Neuronal stem cell (in vitro differentiated cells): ENCODE results near the gene LCOR.
"Not testable (repeated sequence)": the region's sequence is repeated elsewhere in the genome, so short reads cannot be mapped to it uniquely, and the experiment has no call there.

ENCODE experiments used
- DNase-seq: peaks from one replicate; pipeline ENCODE4 v3.0.0-alpha.2; 2013; ENCODE audit warnings: low spot score
- H2AFZ ChIP-seq: one replicate; pipeline ENCODE4 v1.6.1; 2013; ENCODE audit warnings: mild to moderate bottlenecking, low read length, inconsistent platforms
- H2AK5ac ChIP-seq: 2 replicates; pipeline ENCODE4 v1.6.1; 2013; ENCODE audit warnings: low read depth, mild to moderate bottlenecking, inconsistent platforms, low read length, moderate library complexity, mixed read lengths
- H2BK120ac ChIP-seq: 2 replicates; pipeline ENCODE4 v1.6.1; 2013; ENCODE audit warnings: low read depth, mild to moderate bottlenecking, inconsistent platforms, low read length, moderate library complexity, mixed read lengths
- H2BK12ac ChIP-seq: one replicate; pipeline ENCODE4 v1.6.1; 2013; ENCODE audit warnings: low read length, inconsistent platforms
- H2BK15ac ChIP-seq: 2 replicates; pipeline ENCODE4 v1.6.1; 2013; ENCODE audit warnings: mild to moderate bottlenecking, low read length, inconsistent platforms, mixed read lengths
- H2BK5ac ChIP-seq: one replicate; pipeline ENCODE4 v1.6.1; 2013; ENCODE audit warnings: inconsistent platforms, mild to moderate bottlenecking, low read length, moderate library complexity
- H3K14ac ChIP-seq: one replicate; pipeline ENCODE4 v1.6.1; 2013; ENCODE audit warnings: low read length, inconsistent platforms
- H3K18ac ChIP-seq: 2 replicates; pipeline ENCODE4 v1.6.1; 2013; ENCODE audit warnings: low read length, inconsistent platforms
- H3K23ac ChIP-seq: 2 replicates; pipeline ENCODE4 v1.6.1; 2013; ENCODE audit warnings: low read depth, mild to moderate bottlenecking, mixed read lengths, low read length, inconsistent platforms; ENCODE audit not compliant: poor library complexity
- H3K27ac ChIP-seq: replicated peaks from 3 replicates; pipeline ENCODE4 v1.5.1; 2013; ENCODE audit warnings: low read length, inconsistent platforms
- H3K27me3 ChIP-seq, 3 experiments: 2 replicates each; pipeline ENCODE4 v1.6.1; 2013; ENCODE audit warnings: low read length in 3 of 3, mild to moderate bottlenecking in 2 of 3, inconsistent platforms in 1 of 3, low read depth in 1 of 3, mixed read lengths in 1 of 3, moderate library complexity in 1 of 3; ENCODE audit not compliant: control insufficient read depth in 3 of 3, insufficient read depth in 3 of 3
- H3K36me3 ChIP-seq, 2 donors: replicated peaks in 1 of 2; 2 replicates each; pipeline ENCODE4 v1.6.1; 2013; ENCODE audit warnings: low read length in 2 of 2; ENCODE audit not compliant: control insufficient read depth in 2 of 2, insufficient read depth in 2 of 2
- H3K4ac ChIP-seq: 2 replicates; pipeline ENCODE4 v1.6.1; 2013; ENCODE audit warnings: inconsistent platforms, mild to moderate bottlenecking, low read length, moderate library complexity
- H3K4me1 ChIP-seq, 2 donors: 1 replicate in 1 of 2; 2 replicates in 1 of 2; pipeline ENCODE4 v1.6.1; 2013; ENCODE audit warnings: low read length in 2 of 2, low read depth in 1 of 2; ENCODE audit not compliant: control insufficient read depth in 2 of 2, insufficient read depth in 1 of 2
- H3K4me2 ChIP-seq: one replicate; pipeline ENCODE4 v1.6.1; 2013; ENCODE audit warnings: mild to moderate bottlenecking, low read length, inconsistent platforms; ENCODE audit not compliant: insufficient read depth, poor library complexity, severe bottlenecking
- H3K4me3 ChIP-seq, 2 donors: 2 replicates each; pipeline ENCODE4 v1.5.1; 2013; ENCODE audit warnings: low read length in 2 of 2, mild to moderate bottlenecking in 2 of 2, inconsistent platforms in 1 of 2, moderate library complexity in 1 of 2
- H3K79me1 ChIP-seq: one replicate; pipeline ENCODE4 v1.6.1; 2013; ENCODE audit warnings: low read depth, mild to moderate bottlenecking, inconsistent platforms, low read length, moderate library complexity
- H3K9ac ChIP-seq: one replicate; pipeline ENCODE4 v1.6.1; 2013; ENCODE audit warnings: mild to moderate bottlenecking, low read depth, low read length, inconsistent platforms; ENCODE audit not compliant: poor library complexity
- H3K9me3 ChIP-seq, 2 donors: replicated peaks in 1 of 2; 2 replicates each; pipeline versions ENCODE3 to v1.6.1; 2013; ENCODE audit warnings: low read length in 2 of 2, mild to moderate bottlenecking in 2 of 2, inconsistent platforms in 1 of 2, low read depth in 1 of 2, mixed read lengths in 1 of 2, moderate library complexity in 1 of 2; ENCODE audit not compliant: control insufficient read depth in 2 of 2, insufficient read depth in 1 of 2
- H4K8ac ChIP-seq: one replicate; pipeline ENCODE4 v1.6.1; 2013; ENCODE audit warnings: low read depth, mild to moderate bottlenecking, inconsistent platforms, low read length, moderate library complexity
- H4K91ac ChIP-seq: one replicate; pipeline ENCODE4 v1.6.1; 2013; ENCODE audit warnings: low read length, low read depth, mild to moderate bottlenecking, inconsistent platforms; ENCODE audit not compliant: poor library complexity
- WGBS, 2 donors: extraction: QIAGEN DNeasy Blood & Tissue Kit; methylation state at CpG; one replicate each; pipeline ENCODE4 v1.1.7; 2013; ENCODE audit warnings: missing lambda C conversion rate in 2 of 2, mixed read lengths in 1 of 2; ENCODE audit not compliant: insufficient read length in 2 of 2, insufficient replicate concordance in 1 of 2; ENCODE audit errors: extremely low coverage in 2 of 2; 5-methylcytosine and 5-hydroxymethylcytosine counted together

LCOR gene

GRCh38 chr10:97030894-97031293, 198.8 kb downstream of the LCOR start:
- no peaks in the 10 kb centered on the region for H3K9me3 ChIP-seq
- no peak overlapping the region for H2BK120ac ChIP-seq
- DNase-seq = no peak
- H2BK12ac ChIP-seq = no peak overlapping the region
- H3K27me3 ChIP-seq = peaks cover 0 to 10% (median 0%) of the 10 kb centered on the region in 3 experiments
- no peak overlapping the region for H2AFZ ChIP-seq
- H2BK5ac ChIP-seq = no peak overlapping the region
- no peak overlapping the region for H3K14ac ChIP-seq
- H4K91ac ChIP-seq = no peak overlapping the region
- no peak overlapping the region for H3K4ac ChIP-seq
- H4K8ac ChIP-seq = no peak overlapping the region
- peaks cover 3 to 4% of the 10 kb centered on the region in 2 donors for H3K4me1 ChIP-seq
- no peak overlapping the region for H2BK15ac ChIP-seq
- no peaks in the 10 kb centered on the region for H3K79me1 ChIP-seq
- no CpG with 5 or more reads among the region's 6 CpGs for WGBS, 2 donors
- no peak overlapping the region for H3K27ac ChIP-seq
- no peaks in the 10 kb centered on the region for H3K36me3 ChIP-seq
- no peak overlapping the region for H3K23ac ChIP-seq
- no peak overlapping the region for H3K4me2 ChIP-seq
- H3K4me3 ChIP-seq = no peak overlapping the region
- H2AK5ac ChIP-seq = no peak overlapping the region
- no peak overlapping the region for H3K9ac ChIP-seq
- H3K18ac ChIP-seq = no peak overlapping the region

- no peak overlapping the region for H3K27ac ChIP-seq
- no peak overlapping the region for H2BK120ac ChIP-seq
- H3K14ac ChIP-seq = peak overlapping the region; percentile 27
- no peak for DNase-seq
- no peak overlapping the region for H2BK15ac ChIP-seq
- H3K4me1 ChIP-seq = peaks cover 3 to 4% of the 10 kb centered on the region in 2 donors
- no peak overlapping the region for H3K4me3 ChIP-seq
- H2BK5ac ChIP-seq = no peak overlapping the region
- H3K18ac ChIP-seq = peak overlapping the region; percentile 44
- H2BK12ac ChIP-seq = no peak overlapping the region
- H3K9ac ChIP-seq = no peak overlapping the region
- peaks cover 0 to 10% (median 0%) of the 10 kb centered on the region in 3 experiments for H3K27me3 ChIP-seq
- no peak overlapping the region for H4K91ac ChIP-seq
- H2AFZ ChIP-seq = no peak overlapping the region
- H3K9me3 ChIP-seq = no peaks in the 10 kb centered on the region
- H3K36me3 ChIP-seq = no peaks in the 10 kb centered on the region
- no CpG with 5 or more reads among the region's 11 CpGs for WGBS, 2 donors
- peak overlapping the region; percentile 23 for H3K4ac ChIP-seq
- H3K4me2 ChIP-seq = no peak overlapping the region
- H4K8ac ChIP-seq = no peak overlapping the region
- no peaks in the 10 kb centered on the region for H3K79me1 ChIP-seq
- H3K23ac ChIP-seq = peak overlapping the region; percentile 58
- H2AK5ac ChIP-seq = peak overlapping the region; percentile 21
These were observed 199.4 kb downstream of the LCOR start for GRCh38 chr10:97031459-97031858.

GRCh38 chr10:97032624-97033023, 200.5 kb downstream of the LCOR start:
- no peak overlapping the region for H3K23ac ChIP-seq
- no peak overlapping the region for H2BK5ac ChIP-seq
- H3K36me3 ChIP-seq = no peaks in the 10 kb centered on the region
- H2AFZ ChIP-seq = no peak overlapping the region
- H3K9me3 ChIP-seq = no peaks in the 10 kb centered on the region
- H3K18ac ChIP-seq = no peak overlapping the region
- no peak overlapping the region for H3K4me3 ChIP-seq
- H3K4ac ChIP-seq = no peak overlapping the region
- no CpG with 5 or more reads among the region's 7 CpGs for WGBS, 2 donors
- no peak overlapping the region for H3K14ac ChIP-seq
- no peak overlapping the region for H4K91ac ChIP-seq
- no peak overlapping the region for H2AK5ac ChIP-seq
- H3K9ac ChIP-seq = no peak overlapping the region
- H3K27me3 ChIP-seq = peaks cover 0 to 10% (median under 1%) of the 10 kb centered on the region in 3 experiments
- no peak overlapping the region for H4K8ac ChIP-seq
- H2BK15ac ChIP-seq = no peak overlapping the region
- H3K27ac ChIP-seq = no peak overlapping the region
- H2BK12ac ChIP-seq = no peak overlapping the region
- H3K4me1 ChIP-seq = peaks cover 4% of the 10 kb centered on the region in 2 donors
- DNase-seq = no peak
- no peaks in the 10 kb centered on the region for H3K79me1 ChIP-seq
- H2BK120ac ChIP-seq = no peak overlapping the region
- H3K4me2 ChIP-seq = no peak overlapping the region

GRCh38 chr10:97033841-97034240, 201.7 kb downstream of the LCOR start:
- H3K4ac ChIP-seq, H3K36me3 ChIP-seq, H2AFZ ChIP-seq, H3K18ac ChIP-seq, H3K23ac ChIP-seq, H2BK5ac ChIP-seq, H3K14ac ChIP-seq, DNase-seq, H4K8ac ChIP-seq, H2BK120ac ChIP-seq, H2BK12ac ChIP-seq, H3K9me3 ChIP-seq, H3K4me3 ChIP-seq, H3K9ac ChIP-seq, H4K91ac ChIP-seq, H3K27ac ChIP-seq, H3K4me2 ChIP-seq, H2AK5ac ChIP-seq, H3K79me1 ChIP-seq, H3K4me1 ChIP-seq, H2BK15ac ChIP-seq: not testable (repeated sequence)
- peaks cover 0 to 10% (median 5%) of the 10 kb centered on the region in 3 experiments for H3K27me3 ChIP-seq
- no CpG with 5 or more reads among the region's 9 CpGs for WGBS, 2 donors
